OCI-LY3 (cell line): ENCODE measurements around the gene SETD5.

ENCODE experiments used
- EZH2phosphoT487 ChIP-seq: fragments of 200-600 bp; shearing (Covaris generic); IDR thresholded peaks from 2 replicates; pipeline ENCODE4 v1.6.1; 2018; ENCODE audit warnings: antibody characterized with exemption, mixed run types, low read depth
- TF ChIP-seq, protein P1 (sequence below): fragments of 200-600, 300-600 bp; sonication (generic); IDR thresholded peaks from 2 replicates; pipeline ENCODE4 v1.5.1; 2014; ENCODE audit warnings: antibody characterized with exemption, low read length, low read depth

DNA sequence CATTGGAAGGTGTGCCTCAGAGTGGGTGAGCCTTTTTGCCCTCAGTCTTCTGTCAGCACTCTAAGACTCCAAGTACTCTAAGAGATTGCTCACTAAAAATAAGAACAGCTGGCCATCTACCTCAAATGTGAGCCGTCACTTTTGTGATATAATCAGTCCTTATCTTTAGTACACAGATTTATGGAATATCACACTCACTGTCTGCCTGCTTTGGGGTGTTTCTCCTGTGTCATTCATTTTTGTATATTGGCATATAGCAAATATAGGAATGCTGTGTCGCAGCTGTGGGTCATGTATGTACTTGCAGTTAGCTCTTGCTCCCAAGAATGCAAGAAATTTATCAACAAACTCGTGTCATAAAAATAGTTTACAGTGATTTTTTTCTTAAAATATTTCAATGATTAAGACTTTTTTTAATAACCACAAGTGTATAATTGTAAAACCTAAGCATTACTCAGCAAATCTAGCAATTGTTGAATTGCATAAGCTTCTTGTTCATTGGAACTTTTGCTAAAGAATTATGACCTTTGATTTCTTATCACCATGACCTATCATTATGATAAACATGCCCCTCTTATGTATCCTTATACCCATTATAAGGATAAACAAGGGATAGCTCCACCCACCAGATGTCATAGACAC lies 18.8 kb downstream of the SETD5 start:
- TF ChIP-seq, protein P1, sequence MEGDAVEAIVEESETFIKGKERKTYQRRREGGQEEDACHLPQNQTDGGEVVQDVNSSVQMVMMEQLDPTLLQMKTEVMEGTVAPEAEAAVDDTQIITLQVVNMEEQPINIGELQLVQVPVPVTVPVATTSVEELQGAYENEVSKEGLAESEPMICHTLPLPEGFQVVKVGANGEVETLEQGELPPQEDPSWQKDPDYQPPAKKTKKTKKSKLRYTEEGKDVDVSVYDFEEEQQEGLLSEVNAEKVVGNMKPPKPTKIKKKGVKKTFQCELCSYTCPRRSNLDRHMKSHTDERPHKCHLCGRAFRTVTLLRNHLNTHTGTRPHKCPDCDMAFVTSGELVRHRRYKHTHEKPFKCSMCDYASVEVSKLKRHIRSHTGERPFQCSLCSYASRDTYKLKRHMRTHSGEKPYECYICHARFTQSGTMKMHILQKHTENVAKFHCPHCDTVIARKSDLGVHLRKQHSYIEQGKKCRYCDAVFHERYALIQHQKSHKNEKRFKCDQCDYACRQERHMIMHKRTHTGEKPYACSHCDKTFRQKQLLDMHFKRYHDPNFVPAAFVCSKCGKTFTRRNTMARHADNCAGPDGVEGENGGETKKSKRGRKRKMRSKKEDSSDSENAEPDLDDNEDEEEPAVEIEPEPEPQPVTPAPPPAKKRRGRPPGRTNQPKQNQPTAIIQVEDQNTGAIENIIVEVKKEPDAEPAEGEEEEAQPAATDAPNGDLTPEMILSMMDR, result no peak
- TF ChIP-seq EZH2phosphoT487, result no peak
